C4-2B (cell line): Measurements from ENCODE around the gene SPTBN2.

Source experiments
- CTCF ChIP-seq: fragments of 450-650 bp; conservative IDR thresholded peaks from 2 replicates; pipeline ENCODE4 v1.5.1; 2017; ENCODE audit warnings: mild to moderate bottlenecking
- ZFX ChIP-seq: fragments of 450-650 bp; IDR thresholded peaks from 2 replicates; pipeline ENCODE4 v1.6.1; 2017

DNA sequence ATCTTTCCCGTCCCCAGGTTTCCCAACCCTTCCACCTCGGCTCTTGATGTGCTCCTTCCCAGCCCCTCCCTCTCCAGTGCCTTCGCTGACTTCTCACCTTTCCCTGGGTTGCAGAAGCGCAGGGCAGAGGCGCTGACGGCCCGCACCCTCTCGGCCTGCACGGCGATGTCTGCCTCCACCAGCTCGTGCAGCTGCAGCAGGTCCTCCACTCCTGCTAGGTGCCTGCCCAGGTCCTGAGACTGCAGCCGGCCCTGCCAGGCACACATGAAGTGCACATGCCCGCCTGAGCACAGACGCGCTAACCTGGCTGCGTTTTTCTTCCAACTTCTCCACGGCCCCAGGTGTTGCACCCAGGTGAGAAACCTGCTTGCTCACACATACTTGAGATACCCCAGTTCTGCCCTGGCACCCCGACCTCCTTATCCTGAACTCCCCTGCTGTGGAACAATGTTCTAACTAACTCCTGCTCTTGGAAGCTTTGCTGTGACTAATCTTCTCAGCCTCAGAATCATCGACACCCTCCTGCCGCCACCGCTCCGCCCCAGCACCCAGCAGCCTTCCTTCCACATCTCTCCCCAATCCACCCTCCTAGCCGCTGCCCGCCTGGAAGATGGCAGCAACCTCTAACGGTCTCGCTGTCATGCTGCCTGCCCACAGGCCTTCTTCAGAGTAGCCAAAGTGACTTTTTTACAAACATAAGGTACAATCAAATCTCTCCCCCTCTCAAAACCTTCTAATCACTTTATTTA lies 23.3 kb downstream of the SPTBN2 start:
- TF ChIP-seq CTCF (no peak), ZFX (no peak)
